PC-3 (cell line): Measurements from ENCODE around the gene KCNH8.

Experiments used
- EZH2 ChIP-seq: fragments of 300-600 bp; sonication (generic); IDR thresholded peaks from one replicate; pipeline ENCODE4 v1.6.1; 2017; ENCODE audit warnings: antibody characterized with exemption, mild to moderate bottlenecking, low read length; ENCODE audit not compliant: unreplicated experiment
- TF ChIP-seq, protein P1 (sequence below): fragments of 300-600 bp; sonication (generic); conservative IDR thresholded peaks from 2 replicates; pipeline ENCODE4 v1.5.1; 2017; ENCODE audit warnings: antibody characterized with exemption, low read depth, mild to moderate bottlenecking, low read length

DNA sequence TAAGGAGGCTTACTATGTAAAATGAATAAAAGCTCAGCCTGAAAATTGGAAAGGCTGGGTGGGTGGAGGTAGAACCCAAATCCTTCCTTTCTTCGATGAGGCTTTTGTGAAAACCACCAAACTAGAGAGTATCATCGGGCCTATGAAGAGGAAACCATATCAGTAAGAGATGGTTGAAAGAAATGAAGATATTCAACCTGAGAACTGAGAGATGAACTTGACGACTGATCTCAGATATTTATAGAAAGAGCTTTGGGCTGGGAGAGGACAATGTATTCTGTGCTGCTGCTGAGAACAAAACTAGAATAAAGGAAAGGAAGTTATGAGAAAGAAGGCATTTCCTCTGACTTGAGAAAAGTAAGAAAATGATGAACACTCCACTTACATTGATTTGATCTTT, 236.6 kb downstream of the KCNH8 start:
- no peak for TF ChIP-seq EZH2
- TF ChIP-seq, protein P1, sequence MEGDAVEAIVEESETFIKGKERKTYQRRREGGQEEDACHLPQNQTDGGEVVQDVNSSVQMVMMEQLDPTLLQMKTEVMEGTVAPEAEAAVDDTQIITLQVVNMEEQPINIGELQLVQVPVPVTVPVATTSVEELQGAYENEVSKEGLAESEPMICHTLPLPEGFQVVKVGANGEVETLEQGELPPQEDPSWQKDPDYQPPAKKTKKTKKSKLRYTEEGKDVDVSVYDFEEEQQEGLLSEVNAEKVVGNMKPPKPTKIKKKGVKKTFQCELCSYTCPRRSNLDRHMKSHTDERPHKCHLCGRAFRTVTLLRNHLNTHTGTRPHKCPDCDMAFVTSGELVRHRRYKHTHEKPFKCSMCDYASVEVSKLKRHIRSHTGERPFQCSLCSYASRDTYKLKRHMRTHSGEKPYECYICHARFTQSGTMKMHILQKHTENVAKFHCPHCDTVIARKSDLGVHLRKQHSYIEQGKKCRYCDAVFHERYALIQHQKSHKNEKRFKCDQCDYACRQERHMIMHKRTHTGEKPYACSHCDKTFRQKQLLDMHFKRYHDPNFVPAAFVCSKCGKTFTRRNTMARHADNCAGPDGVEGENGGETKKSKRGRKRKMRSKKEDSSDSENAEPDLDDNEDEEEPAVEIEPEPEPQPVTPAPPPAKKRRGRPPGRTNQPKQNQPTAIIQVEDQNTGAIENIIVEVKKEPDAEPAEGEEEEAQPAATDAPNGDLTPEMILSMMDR = no peak
